GM23248 (cell line): ENCODE measurements around the gene ANKRD6. TPM values are rescaled to one million over a fixed set of nuclear protein-coding genes. Genes with fewer than 3 reads are reported as not detected.

Experiments
- DNase-seq: peaks from one replicate; pipeline ENCODE4 v3.0.0-alpha.2; 2015
- H2AFZ ChIP-seq: fragments of 200-600 bp; sonication (generic); 2 replicates; pipeline ENCODE4 v1.6.1; 2016; ENCODE audit warnings: antibody characterized with exemption
- H3F3A ChIP-seq: fragments of 200-600 bp; sonication (generic); 2 replicates; pipeline ENCODE4 v1.6.1; 2016; ENCODE audit warnings: mild to moderate bottlenecking, antibody characterized with exemption, mixed run types; ENCODE audit not compliant: insufficient read depth
- H3K27ac ChIP-seq: fragments of 200-600 bp; sonication (generic); 2 replicates; pipeline ENCODE4 v1.5.1; 2016; ENCODE audit warnings: mild to moderate bottlenecking
- H3K27me3 ChIP-seq: fragments of 200-600 bp; sonication (generic); replicated peaks from 2 replicates; pipeline ENCODE4 v1.6.1; 2016; ENCODE audit warnings: mild to moderate bottlenecking; ENCODE audit not compliant: insufficient read depth
- H3K36me3 ChIP-seq: fragments of 200-600 bp; sonication (generic); 2 replicates; pipeline ENCODE4 v1.6.1; 2016; ENCODE audit warnings: low read depth, mild to moderate bottlenecking
- H3K4me1 ChIP-seq: fragments of 200-600 bp; sonication (generic); 2 replicates; pipeline ENCODE4 v1.6.1; 2016; ENCODE audit warnings: mild to moderate bottlenecking; ENCODE audit not compliant: insufficient read depth
- H3K4me2 ChIP-seq: fragments of 200-600 bp; sonication (generic); one replicate; pipeline ENCODE4 v1.6.1; 2016; ENCODE audit warnings: mild to moderate bottlenecking; ENCODE audit not compliant: unreplicated experiment
- H3K4me3 ChIP-seq: fragments of 200-600 bp; sonication (generic); 2 replicates; pipeline ENCODE4 v1.5.1; 2016; ENCODE audit warnings: mild to moderate bottlenecking
- H3K79me2 ChIP-seq: fragments of 200-600 bp; sonication (generic); 2 replicates; pipeline ENCODE4 v1.6.1; 2016; ENCODE audit warnings: mild to moderate bottlenecking; ENCODE audit not compliant: insufficient read depth
- H3K9ac ChIP-seq: fragments of 200-600 bp; sonication (generic); 2 replicates; pipeline ENCODE4 v1.6.1; 2016; ENCODE audit warnings: mild to moderate bottlenecking
- H3K9me2 ChIP-seq: fragments of 200-600 bp; sonication (generic); 2 replicates; pipeline ENCODE4 v1.6.1; 2016; ENCODE audit warnings: mixed run types, mild to moderate bottlenecking, moderate library complexity; ENCODE audit not compliant: insufficient read depth
- H3K9me3 ChIP-seq: fragments of 200-600 bp; sonication (generic); one replicate; pipeline ENCODE4 v1.6.1; 2017; ENCODE audit warnings: low read depth
- H4K20me1 ChIP-seq: fragments of 200-600 bp; sonication (generic); 2 replicates; pipeline ENCODE4 v1.6.0; 2016; ENCODE audit not compliant: insufficient read depth
- EZH2 ChIP-seq: fragments of 200-600 bp; sonication (generic); IDR thresholded peaks from 2 replicates; pipeline ENCODE4 v1.6.1; 2018; ENCODE audit warnings: antibody characterized with exemption, mild to moderate bottlenecking; ENCODE audit not compliant: insufficient read depth, poor library complexity, severe bottlenecking
- EZH2phosphoT487 ChIP-seq: fragments of 200-600 bp; sonication (generic); IDR thresholded peaks from 2 replicates; pipeline ENCODE4 v1.6.1; 2018; ENCODE audit warnings: antibody characterized with exemption, moderate library complexity, mild to moderate bottlenecking, low read depth; ENCODE audit not compliant: insufficient read depth
- WGBS, 2 experiments: methylation state at CpG; one replicate each; pipeline ENCODE4 v1.1.6; 2015 to 2017; ENCODE audit warnings: low lambda C conversion rate in 2 of 2, low coverage in 1 of 2; ENCODE audit errors: missing lambda C conversion rate in 2 of 2; 5-methylcytosine and 5-hydroxymethylcytosine counted together
- in situ Hi-C: fragments of 300-500 bp; cut with MboI; formaldehyde crosslinking; loops from 2 replicates; pipeline ENCODE4 v1.15.0; 2020
- polyA plus RNA-seq: library from polyadenylated mRNA; unstranded; fragments of >200 nt; fragmentation: Nextera tagmentation; extraction: Ambion mirVana; gene quantifications from 2 replicates; pipeline ENCODE4 v1.2.1, GENCODE V29; 2016
- total RNA-seq: library from RNA; depleted of rRNA; stranded (reverse); fragments of >200 nt; shearing (Covaris generic); gene quantifications from 2 replicates; pipeline ENCODE4 v1.2.3, GENCODE V29; 2014

ANKRD6 gene
- total and polyA plus RNA-seq, 2 experiments from 2014 or later, result 0.54 to 12.4 TPM

DNA sequence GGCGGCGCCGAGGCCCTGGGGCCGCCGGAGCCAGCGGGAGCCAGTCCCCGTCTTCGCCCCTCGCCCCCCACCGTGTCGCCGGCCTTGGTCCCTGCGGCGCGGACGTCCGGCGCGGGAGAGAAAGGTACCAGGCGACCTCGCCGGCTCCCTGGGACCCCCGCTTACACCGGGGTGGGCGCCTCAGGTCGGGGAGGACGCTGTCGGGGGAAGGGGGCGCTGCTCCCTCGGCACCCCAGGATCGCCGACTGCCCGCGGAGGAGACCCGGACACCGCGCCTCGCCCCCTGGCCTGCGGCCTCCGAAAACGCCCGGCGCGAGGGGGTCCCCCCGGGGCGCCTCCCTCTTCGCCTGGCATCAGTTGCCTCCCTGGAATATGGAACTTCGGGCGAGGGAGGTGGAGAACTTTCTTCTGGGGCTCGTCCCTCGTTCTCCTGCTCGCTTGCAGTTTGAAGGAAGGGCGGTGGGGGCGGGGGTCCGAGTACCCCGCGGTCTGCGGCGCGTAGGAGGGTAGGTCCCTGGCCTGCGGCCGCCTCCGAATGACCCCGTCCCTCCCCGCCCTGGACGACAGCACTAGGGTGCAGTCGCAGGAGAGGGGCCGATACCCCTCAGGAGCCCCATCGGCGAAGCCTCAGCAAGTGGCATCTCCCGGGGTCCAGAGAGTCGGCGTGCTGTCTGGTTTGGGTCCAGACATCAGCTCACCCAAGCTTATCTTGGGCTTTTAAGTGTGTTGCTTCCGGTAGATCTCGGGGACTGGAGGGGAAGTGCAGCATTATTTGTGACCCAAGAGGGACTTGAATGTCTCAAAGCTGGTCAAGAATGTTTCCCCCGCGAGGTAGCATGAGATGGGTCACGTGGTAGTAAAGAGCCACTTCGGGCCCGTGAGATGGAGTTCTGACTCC lies 549 bp downstream of the ANKRD6 start:
- Histone ChIP-seq H3K9ac (0 out of 2 replicates have a peak overlapping the region, but pooled peaks have one; percentile 34), H2AFZ (peak overlapping the region; percentile 76), H3K4me1 (peaks cover 6% of the 10 kb centered on the region; the same call in 1 of the 2 replicates), H3K9me2 (no peaks in the 10 kb centered on the region), H3K27ac (no peak overlapping the region), H3F3A (0 out of 2 replicates have a peak, but pooled peaks cover 6% of the 10 kb centered on the region), H3K36me3 (no peaks in the 10 kb centered on the region), H4K20me1 (no peaks in the 10 kb centered on the region; the same call in 1 of the 2 replicates), H3K4me3 (peak overlapping the region; percentile 66), H3K27me3 (peaks cover 36% of the 10 kb centered on the region), H3K4me2 (peak overlapping the region; percentile 62), H3K79me2 (no peaks in the 10 kb centered on the region), H3K9me3 (no peaks in the 10 kb centered on the region)
- 5 to 6% methylated on average over 49 to 51 of the region's 80 CpGs for WGBS, 2 experiments
- peak; percentile 20 for DNase-seq
- TF ChIP-seq EZH2 (peak; percentile 64), EZH2phosphoT487 (no peak)
- in situ Hi-C loops, result loop anchor here (10.0 kb wide), 1 partner anchor 181 kb away; no protein-coding TSS in a partner anchor

DNA sequence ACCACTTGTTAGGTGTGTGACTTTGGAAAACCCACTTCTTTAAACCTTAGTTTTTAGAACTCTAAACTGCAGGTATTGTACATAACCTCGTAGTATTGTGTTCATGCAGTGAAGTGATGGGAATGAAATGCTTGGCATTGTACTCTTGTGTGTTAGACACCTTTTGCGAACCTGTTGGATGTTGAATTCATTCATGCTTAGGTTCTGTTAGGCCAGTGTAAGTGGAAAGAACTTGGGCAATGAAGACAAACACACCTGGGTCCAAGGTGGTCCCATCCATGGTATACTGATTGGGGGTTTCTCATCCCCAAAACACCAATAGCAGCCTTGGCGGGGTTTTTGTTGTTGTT lies 1.2 kb downstream of the ANKRD6 start:
- no peak overlapping the region for H3K27ac ChIP-seq
- no peaks in the 10 kb centered on the region for H3K36me3 ChIP-seq
- 92 to 97% methylated on average over 3 of the region's 3 CpGs for WGBS, 2 experiments
- DNase-seq, result no peak
- no peaks in the 10 kb centered on the region for H3K79me2 ChIP-seq
- H3K9me3 ChIP-seq, result no peaks in the 10 kb centered on the region
- no peak overlapping the region for H3K9ac ChIP-seq
- 0 out of 2 replicates have a peak, but pooled peaks cover 6% of the 10 kb centered on the region for H3F3A ChIP-seq
- no peak for TF ChIP-seq EZH2
- TF ChIP-seq EZH2phosphoT487, result no peak
- H3K4me3 ChIP-seq, result no peak overlapping the region; the same call in 1 of the 2 replicates
- in situ Hi-C loops, result loop anchor here (10.0 kb wide), 1 partner anchor 181 kb away; no protein-coding TSS in a partner anchor
- no peaks in the 10 kb centered on the region for H3K9me2 ChIP-seq
- H4K20me1 ChIP-seq, result no peaks in the 10 kb centered on the region; the same call in 1 of the 2 replicates
- H3K27me3 ChIP-seq, result peaks cover 36% of the 10 kb centered on the region
- H3K4me1 ChIP-seq, result peaks cover 6% of the 10 kb centered on the region; the same call in 1 of the 2 replicates
- H3K4me2 ChIP-seq, result no peak overlapping the region
- peak overlapping the region; percentile 76; the same call in 1 of the 2 replicates for H2AFZ ChIP-seq

- Histone ChIP-seq H2AFZ (no peak overlapping the region), H3K9me3 (no peaks in the 10 kb centered on the region), H3K79me2 (no peaks in the 10 kb centered on the region), H3K27me3 (peaks cover 32% of the 10 kb centered on the region), H3K9me2 (no peaks in the 10 kb centered on the region), H4K20me1 (no peaks in the 10 kb centered on the region; the same call in 1 of the 2 replicates), H3F3A (0 out of 2 replicates have a peak, but pooled peaks cover 6% of the 10 kb centered on the region), H3K27ac (no peak overlapping the region), H3K4me3 (no peak overlapping the region), H3K4me1 (peaks cover 6% of the 10 kb centered on the region; the same call in 1 of the 2 replicates), H3K9ac (no peak overlapping the region), H3K4me2 (no peak overlapping the region), H3K36me3 (no peaks in the 10 kb centered on the region)
- TF ChIP-seq EZH2phosphoT487 (no peak), EZH2 (no peak)
- WGBS, 2 experiments, result 93 to 95% methylated on average over 4 of the region's 4 CpGs
- no peak for DNase-seq
- in situ Hi-C loops, result loop anchor here (10.0 kb wide), 1 partner anchor 180 kb away; no protein-coding TSS in a partner anchor
Observed at GRCh38 chr6:89434954-89435353, 2.0 kb downstream of the ANKRD6 start.

DNA sequence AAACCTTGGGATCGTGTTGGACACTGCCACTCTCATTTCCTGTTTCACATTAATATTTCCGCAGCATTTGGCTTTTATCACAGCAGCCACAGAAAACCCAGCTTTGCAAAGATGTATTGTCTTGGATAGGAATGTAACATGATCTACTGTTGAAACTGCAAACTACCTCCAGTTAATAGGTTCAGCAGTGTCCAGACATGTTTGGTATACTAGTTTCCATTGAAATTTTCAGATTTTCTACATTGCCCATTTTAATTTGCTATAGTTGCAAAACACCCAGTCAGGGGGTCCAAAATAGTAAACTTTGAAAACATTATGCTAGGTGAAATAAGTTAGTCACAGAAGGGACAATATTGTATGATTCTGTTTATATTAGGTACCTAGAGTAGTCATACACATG lies 3.3 kb downstream of the ANKRD6 start:
- no peak for TF ChIP-seq EZH2phosphoT487
- no peak for TF ChIP-seq EZH2
- Histone ChIP-seq H3K4me1 (peaks cover 6% of the 10 kb centered on the region; the same call in 1 of the 2 replicates), H3K4me2 (no peak overlapping the region), H3K36me3 (no peaks in the 10 kb centered on the region), H3K27ac (no peak overlapping the region), H3K9ac (no peak overlapping the region), H3F3A (0 out of 2 replicates have a peak, but pooled peaks cover 6% of the 10 kb centered on the region), H3K9me2 (no peaks in the 10 kb centered on the region), H4K20me1 (no peaks in the 10 kb centered on the region; the same call in 1 of the 2 replicates), H2AFZ (no peak overlapping the region), H3K9me3 (no peaks in the 10 kb centered on the region), H3K79me2 (no peaks in the 10 kb centered on the region), H3K4me3 (no peak overlapping the region), H3K27me3 (peaks cover 19% of the 10 kb centered on the region)
- DNase-seq, result no peak
- 13 to 27% methylated on average over 2 of the region's 2 CpGs for WGBS, 2 experiments
- in situ Hi-C loops, result loop anchor here (10.0 kb wide), 1 partner anchor 179 kb away; no protein-coding TSS in a partner anchor
